ENCODE data around the gene ZNF608.

- TF ChIP-seq CTCF (IDR thresholded peaks at IDR 0.05) (no peak), POLR2AphosphoS5 (IDR thresholded peaks at IDR 0.05) (no peak)
Measured at GRCh38 chr5:124696898-124697297, 49.5 kb downstream of the ZNF608 start.
